Measurements from ENCODE around the gene NPRL2.

GRCh38 chr3:50390508-50391224, 40.1 kb upstream of the NPRL2 start:
- TF ChIP-seq EZH2phosphoT487 (IDR thresholded peaks at IDR 0.05; ENCODE audit: insufficient read depth, low read depth) (no peak), EZH2 (IDR thresholded peaks at IDR 0.05; ENCODE audit: insufficient read depth, poor library complexity, severe bottlenecking) (no peak)
